HuH-7 (cell line): ENCODE data around the gene TNS3.

ENCODE experiments used
- DNase-seq: peaks from one replicate; pipeline ENCODE4 v3.0.0; 2011; ENCODE audit warnings: low spot score

Gene TNS3

DNA sequence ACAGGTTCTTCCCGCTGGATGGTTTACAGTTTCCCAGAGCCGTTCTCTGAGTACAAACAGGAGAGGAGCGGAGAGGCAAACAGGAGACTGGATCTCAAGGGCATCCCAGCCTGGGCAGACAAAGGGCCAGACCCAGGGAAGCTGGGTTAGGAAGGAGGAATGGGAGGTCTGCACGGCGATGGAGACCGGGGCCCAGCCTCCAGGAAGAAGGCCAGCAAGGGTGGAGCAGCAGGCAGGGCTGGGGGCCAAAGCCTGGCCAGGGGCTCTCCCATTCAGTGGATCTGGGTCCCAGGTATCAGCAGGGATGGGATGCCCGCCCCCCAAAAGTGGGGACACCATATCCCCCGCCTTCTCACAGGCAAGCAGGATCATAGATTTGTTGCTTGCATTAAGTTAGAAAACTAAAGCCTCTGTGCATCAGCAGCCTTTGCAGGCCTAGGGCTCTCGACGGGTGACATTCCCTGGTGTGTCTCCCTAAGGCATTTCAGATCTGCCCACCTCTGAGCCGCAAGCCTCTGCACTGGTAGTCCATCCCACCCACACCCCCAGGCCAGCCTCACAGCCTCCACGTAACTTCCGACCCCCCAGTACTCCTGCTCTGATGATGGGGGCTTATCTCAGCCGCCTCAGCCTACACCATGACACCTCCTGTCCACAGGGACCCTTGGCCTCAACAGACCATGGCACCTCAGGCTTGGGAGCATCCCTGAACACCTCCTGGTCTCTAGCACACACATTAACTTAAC, 59.9 kb downstream of the TNS3 start:
- DNase-seq, result no peak

DNA sequence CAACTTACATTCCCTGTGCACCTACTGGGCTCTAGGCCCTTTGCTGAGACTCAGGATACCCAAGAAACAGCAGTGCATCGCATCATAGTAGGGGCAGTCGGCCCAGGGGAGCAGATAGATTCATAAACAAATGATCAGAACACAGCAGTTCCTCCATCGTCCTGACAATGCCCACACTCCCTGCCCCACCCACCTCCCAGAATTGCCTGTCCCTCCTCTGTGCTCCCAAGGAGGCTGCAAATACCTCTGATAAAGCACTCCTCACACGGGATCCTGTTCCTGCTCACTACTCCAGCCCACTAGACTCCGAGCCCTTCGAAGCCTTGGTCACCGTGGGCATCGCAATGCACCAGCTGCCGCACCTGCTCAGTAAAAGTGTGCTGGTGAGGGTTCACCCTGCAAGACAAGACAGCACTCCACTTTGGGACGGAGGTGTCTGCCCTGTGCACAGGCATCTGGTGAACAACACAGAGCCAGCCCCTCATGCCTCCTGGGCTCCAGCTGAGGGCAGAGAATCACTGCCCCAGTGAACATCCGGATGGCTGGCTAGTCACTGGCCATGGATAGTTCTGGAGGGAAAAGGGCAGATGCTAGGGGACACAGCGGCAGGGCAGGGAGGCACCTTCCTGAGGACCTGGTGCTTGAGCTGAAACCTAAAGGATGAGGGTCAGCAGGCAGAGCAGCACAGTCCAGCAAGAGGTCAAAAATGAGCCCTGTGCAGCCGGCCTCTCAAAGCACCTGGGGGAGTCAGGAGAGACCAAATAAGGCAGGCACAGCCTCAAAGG, 60.7 kb downstream of the TNS3 start:
- DNase-seq, result no peak

DNA sequence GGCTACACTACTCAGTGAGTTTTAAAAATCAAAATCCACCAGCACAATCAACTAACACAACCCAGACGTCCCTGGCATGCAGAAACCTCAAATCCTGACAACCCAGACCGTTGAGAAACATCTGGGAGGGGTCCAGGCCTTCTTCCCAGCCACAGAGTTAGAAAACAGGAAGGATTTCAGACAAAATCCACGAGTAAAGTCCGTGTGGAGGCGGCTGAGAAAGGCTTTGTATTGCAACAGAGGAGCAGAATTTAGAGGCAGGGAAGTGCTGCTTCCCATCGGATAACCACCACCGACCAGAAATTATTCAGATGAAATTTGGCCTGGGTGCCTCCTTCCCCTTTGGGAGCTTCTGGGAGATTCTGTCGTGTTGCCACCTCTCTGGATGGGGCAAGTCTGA, 61.5 kb downstream of the TNS3 start:
- no peak for DNase-seq

DNA sequence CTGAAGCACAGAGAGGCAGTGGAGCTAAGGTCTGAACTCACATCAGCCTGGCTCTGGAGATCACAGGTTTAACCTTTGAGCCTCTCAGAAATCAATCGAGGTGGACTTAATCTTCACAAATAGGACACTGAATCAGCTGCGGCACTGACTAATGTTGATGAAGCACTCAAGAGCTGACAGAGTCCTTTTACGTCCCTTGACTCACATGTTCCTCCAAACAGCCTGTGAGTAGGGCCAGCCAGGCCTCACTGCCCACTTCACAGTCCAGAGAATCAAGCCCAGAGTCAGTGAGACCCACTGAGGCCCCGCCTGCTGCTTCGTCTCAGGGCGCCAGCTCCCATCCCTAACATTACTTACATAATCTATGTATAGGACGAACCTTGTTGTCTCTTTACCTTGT, 63.1 kb downstream of the TNS3 start:
- DNase-seq, result peak; percentile 53

DNA sequence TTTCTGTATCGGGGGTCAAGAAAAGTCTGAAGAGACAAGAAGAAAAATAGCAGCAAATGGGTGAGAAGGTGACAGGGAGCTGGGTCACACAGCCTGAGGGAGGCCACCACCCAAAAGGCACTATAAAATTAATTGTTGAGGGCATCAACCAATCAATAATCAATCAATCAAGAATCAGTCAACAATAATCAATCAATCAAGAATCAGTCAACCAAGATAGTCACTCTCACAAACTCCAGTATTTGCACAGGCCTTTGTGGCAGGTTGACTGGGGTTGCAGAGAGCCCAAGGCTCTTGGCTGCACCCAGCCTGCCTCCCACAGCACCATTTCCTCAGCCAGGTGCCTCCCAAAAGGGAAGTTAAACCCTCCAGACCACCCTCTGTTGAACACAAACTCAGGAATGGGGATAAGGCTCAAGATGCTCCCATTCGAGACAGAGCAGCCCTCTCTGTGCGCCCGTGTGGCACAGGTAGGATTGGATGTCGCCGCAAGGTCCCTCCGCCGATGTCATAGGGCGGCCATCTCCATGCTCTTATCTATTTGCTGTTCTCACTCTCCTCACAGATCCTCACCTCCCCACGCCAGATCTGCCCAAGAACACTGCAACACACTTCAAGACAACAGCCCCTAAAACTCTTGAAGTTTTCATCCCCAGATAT, 64.0 kb downstream of the TNS3 start:
- no peak for DNase-seq

DNA sequence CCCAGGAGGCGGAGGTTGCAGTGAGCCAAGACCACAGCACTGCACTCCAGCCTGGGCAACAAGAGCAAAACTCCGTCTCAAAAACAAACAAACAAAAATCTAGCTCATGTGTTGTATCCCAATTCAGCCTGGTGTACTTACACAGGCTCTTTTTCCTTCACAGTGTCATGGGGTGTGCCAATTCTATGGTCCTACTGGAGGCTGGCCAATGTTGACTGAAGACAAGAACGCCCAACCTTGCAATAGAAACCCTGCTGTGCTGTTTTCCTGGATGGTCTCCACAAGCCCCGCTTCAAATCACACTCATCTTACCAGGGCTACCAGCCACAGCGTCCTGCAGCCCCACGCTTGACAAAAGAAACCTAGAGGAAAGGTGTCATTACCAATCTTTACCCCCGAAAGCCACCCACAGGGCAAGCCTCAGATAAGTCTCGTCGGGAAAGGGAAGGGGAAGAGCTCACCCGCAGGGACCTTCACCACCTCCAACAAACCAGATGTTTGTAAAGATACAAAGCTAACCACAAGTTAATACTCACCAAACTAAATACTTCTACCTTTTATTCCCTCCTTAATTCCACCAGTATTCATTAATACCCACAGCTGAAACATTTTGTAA, 64.8 kb downstream of the TNS3 start:
- DNase-seq, result no peak

DNA sequence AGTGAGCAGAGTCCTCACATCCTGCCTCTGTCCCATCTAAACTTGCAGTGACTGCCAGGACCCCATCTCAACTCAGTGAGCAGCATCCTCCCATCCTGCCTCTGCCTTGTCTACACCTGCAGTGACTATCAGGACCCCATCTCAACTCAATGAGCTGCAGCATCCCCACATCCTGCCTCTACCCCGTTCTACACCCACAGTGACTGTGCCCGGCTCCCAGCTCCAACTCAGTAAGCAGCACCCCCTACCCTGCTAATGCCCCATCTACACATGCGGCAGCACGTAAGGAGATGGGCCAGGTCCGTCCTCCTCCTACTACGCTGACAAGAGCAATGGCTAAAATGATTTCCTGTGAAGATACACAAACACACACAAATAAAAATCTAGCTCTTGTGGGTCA, 65.5 kb downstream of the TNS3 start:
- no peak for DNase-seq

DNA sequence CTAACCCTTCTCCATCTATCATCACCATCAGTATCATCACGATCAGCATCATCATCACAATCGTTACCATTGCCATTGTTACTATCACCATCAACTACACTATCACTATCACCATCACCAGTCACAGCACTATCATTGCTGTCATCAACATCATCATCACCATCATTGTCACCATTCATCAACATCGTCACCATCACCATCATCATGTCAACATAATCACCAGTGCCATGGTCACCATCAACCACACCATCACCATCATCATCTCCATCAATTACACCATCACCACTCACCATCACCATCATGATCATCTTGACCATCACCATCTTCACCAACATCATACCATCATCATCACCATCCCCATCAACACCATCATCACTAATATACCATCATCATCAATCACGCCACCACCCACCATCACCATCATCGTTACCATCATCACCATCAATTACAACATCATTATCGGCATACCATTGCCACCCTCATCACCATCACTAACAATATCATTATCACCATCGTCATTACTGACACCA, 66.5 kb downstream of the TNS3 start:
- DNase-seq, result no peak

DNA sequence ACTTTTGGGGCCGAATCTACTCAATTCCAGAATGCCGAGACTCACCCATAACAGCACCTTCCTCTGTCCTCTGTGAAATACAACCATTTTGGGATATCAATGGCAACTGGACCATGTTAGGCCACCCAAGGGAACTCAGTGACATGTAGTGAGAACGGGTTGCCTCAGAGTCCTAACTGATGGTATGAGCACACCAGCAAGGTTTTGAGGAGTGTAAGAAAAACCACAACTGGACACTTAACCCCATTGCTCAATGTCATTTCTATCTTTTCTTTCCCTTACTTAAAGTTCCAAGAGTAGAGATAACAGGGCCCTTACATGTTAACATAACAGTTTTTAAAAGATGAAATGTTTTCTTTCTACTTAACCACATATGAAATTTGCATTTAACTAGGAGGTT, 67.1 kb downstream of the TNS3 start:
- no peak for DNase-seq

DNA sequence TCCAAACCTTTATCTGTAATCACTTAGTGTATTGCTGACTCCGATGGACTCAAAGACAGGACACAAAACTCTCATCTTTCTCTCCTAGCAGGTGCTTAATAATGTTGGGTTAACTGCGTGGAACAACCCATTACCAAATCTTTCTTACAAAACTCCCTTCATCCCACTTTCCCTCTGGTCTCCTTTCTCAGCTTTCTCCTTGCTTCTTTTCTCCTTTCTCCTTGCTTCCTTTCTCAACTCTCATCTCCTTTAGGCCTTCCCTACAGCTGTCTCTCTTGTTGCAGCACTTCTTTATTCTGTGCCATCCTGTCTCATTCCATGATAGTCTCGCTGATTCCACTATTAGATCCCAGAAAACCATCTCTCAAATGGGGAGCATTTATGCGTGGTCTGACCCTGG, 67.5 kb downstream of the TNS3 start:
- DNase-seq, result no peak

DNA sequence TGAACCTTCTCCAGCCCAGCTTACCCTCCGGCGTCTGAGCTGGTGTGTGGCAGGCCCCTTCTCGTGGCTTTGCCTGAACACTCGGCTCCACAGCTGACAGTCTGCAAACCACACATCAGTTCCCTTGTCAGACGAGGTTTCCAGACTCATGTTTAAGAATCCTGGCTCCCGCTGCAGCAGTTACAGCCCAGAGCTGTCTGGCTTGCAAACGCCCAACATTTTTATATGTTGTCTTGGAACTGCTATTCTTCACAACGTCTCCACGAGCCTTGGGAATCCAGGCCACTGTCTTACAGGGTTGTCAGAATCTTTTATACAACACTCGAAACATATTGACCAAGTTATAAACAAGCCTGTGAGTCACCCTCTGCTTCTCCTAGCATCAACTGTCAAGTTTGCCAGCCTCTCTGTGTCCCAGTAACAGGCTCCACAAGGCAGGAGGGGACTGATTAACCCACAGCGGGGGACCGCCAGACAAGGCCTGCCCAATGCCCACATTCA, 68.1 kb downstream of the TNS3 start:
- no peak for DNase-seq

DNA sequence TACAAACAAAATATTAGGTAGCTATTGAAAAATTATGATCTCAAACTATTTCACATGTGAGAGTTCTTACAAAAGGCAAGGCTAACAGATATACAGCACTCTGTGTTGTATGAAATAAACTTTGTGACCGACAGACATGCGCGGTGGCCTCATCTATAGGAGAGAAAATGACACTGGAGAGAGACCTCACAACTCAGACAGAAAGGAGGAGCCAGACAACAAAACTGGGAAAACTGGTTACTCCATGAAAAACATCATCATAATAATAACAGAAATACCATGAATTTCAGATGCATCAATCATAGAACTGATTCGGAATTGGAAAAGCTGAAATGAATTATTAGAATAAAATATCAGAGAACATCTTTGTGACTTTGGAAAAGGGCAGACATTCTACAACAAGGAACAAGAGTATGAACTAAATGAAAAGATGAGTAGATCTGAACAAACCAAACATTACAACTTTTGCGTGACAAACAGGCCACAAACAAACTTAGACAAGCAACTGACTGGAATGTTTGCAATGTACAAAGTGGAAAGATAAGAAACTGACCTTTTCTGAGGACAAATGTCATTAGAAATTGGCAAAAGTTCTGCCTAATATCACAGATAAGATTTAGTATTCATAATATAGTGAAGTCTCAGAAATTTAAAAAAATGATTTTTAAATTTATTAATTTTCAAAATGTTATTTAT, 69.3 kb downstream of the TNS3 start:
- DNase-seq, result no peak

DNA sequence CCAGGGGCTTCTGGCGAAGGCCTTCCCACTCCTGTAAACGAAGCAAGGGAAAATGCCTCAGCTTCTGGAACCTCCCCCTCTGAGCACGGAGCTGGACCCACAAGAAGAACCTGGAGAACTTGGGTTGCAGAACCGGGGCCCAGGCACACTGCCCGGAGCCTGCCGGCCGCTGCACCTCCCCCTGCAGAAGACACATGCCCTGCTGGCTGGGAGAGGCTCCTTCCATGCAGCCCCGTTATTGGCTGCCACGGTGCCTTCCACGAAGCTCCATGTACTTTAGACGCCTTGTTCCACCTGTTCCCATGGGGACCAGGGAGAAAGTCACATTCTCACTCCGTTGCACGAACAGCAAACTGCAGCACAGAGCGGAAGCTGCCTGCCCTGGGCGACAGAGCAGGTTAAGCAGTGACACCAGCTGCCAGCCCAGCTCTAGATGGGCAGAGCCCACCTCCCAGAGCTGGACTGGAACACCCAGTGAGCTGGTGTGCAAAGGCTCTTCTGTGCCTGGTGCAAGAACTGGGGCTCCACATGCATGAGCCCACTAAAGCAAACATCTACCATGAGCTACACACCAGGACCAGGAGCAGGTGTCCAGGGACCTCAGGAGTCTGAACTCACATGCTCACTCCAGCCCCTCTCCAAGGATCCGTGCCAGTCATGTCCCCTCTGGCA, 70.1 kb downstream of the TNS3 start:
- no peak for DNase-seq

DNA sequence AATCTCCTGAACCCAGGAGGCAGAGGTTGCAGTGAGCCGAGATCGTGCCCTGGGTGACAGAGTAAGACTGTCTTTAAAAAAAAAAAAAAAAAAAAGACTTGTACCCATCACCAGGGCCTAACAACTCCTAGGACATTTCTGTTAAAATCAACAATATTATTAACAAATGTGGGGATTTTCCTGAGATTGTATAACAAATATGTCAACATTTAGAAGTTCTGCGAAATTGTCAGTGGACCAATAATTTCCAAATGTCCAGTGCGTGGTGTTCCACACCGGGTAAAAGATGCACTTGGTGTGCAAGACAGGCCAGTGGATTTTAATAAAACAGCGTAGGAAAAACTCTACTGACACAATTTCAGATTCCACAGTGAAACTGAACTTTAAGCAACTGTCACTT, 71.1 kb downstream of the TNS3 start:
- DNase-seq, result no peak

DNA sequence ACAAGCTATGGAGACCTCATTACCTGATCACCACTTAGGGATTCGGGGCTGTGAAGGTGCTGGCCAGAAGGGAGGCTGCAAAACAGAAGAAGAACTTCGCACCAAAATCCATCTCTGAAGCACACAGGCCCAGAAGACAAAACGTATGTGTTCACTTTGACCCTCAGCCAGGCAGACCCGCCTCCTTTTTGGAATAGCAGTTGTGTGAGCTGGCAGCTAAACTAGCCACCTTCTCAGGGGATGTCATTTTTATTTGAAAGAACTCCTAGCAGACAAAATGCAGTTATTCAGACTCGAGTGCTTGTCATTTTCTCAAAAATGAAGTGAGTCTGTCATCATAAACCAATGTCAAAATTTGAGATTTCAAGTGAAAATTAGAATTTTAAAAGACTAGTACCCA, 71.7 kb downstream of the TNS3 start:
- no peak for DNase-seq

DNA sequence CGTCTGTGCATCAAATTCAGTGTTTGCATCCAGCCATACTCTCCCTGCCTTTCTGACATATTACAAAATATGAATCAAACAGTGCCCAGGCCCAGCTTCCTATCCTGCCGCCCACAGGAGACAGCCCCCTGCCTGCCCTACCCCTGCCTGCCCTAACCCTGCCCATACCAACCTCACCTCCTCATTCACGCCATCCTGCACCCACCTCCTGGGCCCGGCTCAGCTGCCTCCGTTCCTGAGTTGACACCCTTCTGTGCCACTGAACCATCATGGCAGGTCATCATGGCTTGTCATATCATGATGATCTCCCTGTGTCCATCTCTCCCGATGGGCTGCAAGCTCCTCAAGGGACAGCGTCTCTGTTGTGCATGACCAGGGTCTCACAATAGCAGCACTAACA, 72.3 kb downstream of the TNS3 start:
- no peak for DNase-seq

DNA sequence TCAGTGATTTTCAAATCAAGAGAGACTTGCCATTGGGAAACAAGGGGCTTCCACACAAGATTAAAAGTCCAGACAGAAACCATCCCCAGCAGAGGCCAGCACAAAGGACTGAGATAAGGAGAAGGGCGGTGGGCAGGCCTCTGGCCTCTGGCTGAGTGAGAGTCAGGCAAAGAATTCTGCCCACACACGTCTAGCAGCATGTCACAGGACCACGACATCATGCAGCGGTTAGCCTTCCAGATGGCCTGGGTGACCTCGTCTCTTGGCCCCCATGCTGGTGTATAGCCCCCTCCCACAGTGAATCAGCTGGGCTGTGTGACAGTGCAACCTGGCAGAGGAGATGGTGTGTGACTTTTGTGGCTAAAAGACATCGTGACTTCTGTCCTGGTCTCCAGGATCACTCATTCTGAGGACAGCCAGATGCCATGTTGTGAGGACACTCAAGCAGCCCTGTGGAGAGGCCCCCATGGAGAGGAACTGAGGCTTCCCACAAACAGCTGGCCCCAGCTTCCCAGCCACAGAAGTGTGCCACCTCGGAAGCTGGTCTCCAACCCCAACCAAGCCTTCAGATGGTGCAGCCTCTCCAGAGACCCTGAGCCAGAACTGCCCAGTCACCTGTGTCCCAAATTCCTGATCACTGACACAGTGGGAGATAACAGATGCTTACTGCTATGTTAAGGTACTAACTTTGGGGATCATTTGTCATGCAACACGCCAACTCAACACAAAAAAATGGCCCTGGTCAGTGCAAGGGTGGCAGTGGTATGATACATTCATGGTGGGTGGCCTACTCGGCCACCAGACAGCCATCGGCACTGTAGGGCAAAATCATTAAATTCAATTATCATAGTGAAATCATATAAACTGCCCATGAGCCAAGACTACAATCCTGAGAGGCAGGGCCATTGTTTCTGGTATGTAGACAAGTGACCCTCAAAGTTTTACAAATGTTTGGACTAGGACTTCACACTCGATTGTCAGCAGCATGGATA, 73.2 kb downstream of the TNS3 start:
- no peak for DNase-seq

DNA sequence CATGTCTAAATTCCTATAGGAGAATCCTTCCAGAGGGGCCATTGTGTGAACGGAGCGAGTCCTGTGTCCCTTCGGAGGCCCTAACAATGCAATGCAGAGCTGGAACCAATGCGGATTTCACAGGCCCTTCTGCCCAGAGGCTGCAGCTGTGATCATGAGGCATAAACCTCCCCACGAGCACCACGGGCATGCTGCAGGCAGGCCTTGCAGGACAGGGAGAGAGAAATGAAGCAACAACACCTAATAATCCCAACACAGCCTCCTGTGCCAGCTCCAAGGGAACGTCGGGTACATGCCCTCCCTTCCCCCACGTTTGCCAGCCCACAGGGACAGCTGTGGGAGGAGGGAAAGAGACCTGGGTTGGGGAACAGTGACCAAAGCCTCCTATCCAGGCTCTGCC, 74.4 kb downstream of the TNS3 start:
- no peak for DNase-seq

DNA sequence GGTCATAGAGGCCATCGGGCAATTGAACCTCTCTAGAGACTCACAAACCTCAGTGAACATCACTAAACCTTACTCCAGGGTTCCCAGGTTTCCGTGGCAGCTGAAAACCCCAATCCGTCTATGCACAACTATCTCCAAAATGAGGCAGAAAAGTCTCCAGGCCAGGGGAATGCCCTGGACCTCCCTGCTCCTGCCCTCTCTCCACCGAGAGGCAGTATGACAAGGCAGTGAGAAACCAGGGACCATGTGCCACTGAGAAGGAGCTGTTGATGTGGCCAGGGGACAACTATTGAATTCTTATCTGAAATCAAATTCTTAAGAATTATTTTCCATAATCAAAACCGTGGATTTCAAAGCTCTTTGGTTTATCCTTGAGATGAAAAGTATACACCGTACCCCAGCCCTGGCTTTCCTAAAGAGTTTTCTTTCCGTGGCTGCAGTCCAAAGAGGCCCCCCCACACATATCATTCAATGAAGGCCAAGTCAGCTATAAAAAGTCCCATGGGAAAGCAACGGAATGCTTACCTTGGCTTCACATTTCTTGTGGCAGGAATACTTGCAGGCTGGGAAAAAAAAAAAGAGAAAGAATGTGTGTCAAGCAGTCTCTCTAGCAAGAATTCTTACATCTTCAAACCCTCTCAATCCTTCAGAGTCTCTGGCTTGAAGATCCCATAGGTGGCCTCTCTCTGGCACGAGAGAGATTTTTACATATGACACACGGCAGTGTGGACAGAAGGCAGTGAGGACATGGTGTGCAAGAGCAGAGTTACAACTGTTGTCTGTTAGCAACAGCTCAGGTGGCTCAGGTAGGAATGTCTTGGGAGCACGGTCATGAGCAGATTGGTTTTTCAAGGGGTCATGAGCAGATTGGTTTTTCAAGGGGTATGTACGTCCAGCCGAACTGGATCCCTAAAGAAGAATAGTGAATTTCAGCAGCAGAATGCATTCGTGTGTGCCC, 75.2 kb downstream of the TNS3 start:
- no peak for DNase-seq
